ENCODE results near the gene GPC5.

- TF ChIP-seq EZH2 (IDR thresholded peaks at IDR 0.05; ENCODE audit: borderline replicate concordance, low read depth, low read length) (no peak), CTCF (IDR thresholded peaks at IDR 0.05 in 2 of 3, conservative IDR thresholded peaks at IDR 0.05 in 1 of 3; ENCODE audit: insufficient read depth in 2 of 3, low read depth in 1 of 3, low read length in 3 of 3) (no peak), MAX (CRISPR knock-in tag; IDR thresholded peaks at IDR 0.05) (no peak), ZBTB1 (CRISPR knock-in tag; IDR thresholded peaks at IDR 0.05; ENCODE audit: borderline replicate concordance, low read depth) (no peak), MLLT1 (IDR thresholded peaks at IDR 0.05) (no peak)
Observed at GRCh38 chr13:91594061-91594460, 195.6 kb downstream of the GPC5 start.
